HL-60 (cell line): ENCODE results near the gene ABCC2.
"Not testable (repeated sequence)": the region's sequence is repeated elsewhere in the genome, so short reads cannot be mapped to it uniquely, and the experiment has no call there.

Source experiments
- POLR2AphosphoS5 ChIP-seq: IDR thresholded peaks from 2 replicates; pipeline ENCODE4 v1.6.1; 2012; ENCODE audit warnings: low read depth
- TF ChIP-seq, protein P1 (sequence below): IDR thresholded peaks from 2 replicates; pipeline ENCODE4 v1.6.1; 2012; ENCODE audit warnings: low read depth; ENCODE audit not compliant: insufficient replicate concordance
- TF ChIP-seq, protein P2 (sequence below): IDR thresholded peaks from one replicate; pipeline ENCODE4 v1.5.1; 2011; ENCODE audit warnings: low read length, control low read depth, inconsistent platforms; ENCODE audit not compliant: insufficient read depth

DNA sequence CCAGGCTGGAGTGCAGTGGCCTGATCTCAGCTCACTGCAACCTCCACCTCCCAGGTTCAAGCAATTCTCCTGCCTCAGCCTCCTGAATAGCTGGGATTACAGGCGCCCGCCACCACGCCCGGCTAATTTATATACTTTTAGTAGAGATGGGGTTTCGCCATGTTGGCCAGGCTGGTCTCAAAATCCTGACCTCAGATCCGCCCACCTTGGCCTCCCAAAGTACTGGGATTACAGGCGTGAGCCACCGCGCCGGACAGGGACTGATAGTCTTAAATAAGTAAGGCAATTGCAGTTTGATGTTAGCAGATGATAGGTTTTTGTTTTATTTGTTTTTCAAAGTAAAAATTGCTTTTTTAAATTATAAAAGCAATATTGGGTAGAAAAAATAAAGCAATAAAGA is 48.3 kb upstream of the ABCC2 start:
- TF ChIP-seq, protein P1, sequence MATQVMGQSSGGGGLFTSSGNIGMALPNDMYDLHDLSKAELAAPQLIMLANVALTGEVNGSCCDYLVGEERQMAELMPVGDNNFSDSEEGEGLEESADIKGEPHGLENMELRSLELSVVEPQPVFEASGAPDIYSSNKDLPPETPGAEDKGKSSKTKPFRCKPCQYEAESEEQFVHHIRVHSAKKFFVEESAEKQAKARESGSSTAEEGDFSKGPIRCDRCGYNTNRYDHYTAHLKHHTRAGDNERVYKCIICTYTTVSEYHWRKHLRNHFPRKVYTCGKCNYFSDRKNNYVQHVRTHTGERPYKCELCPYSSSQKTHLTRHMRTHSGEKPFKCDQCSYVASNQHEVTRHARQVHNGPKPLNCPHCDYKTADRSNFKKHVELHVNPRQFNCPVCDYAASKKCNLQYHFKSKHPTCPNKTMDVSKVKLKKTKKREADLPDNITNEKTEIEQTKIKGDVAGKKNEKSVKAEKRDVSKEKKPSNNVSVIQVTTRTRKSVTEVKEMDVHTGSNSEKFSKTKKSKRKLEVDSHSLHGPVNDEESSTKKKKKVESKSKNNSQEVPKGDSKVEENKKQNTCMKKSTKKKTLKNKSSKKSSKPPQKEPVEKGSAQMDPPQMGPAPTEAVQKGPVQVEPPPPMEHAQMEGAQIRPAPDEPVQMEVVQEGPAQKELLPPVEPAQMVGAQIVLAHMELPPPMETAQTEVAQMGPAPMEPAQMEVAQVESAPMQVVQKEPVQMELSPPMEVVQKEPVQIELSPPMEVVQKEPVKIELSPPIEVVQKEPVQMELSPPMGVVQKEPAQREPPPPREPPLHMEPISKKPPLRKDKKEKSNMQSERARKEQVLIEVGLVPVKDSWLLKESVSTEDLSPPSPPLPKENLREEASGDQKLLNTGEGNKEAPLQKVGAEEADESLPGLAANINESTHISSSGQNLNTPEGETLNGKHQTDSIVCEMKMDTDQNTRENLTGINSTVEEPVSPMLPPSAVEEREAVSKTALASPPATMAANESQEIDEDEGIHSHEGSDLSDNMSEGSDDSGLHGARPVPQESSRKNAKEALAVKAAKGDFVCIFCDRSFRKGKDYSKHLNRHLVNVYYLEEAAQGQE = not testable (repeated sequence)
- not testable (repeated sequence) for TF ChIP-seq POLR2AphosphoS5
- TF ChIP-seq, protein P2, sequence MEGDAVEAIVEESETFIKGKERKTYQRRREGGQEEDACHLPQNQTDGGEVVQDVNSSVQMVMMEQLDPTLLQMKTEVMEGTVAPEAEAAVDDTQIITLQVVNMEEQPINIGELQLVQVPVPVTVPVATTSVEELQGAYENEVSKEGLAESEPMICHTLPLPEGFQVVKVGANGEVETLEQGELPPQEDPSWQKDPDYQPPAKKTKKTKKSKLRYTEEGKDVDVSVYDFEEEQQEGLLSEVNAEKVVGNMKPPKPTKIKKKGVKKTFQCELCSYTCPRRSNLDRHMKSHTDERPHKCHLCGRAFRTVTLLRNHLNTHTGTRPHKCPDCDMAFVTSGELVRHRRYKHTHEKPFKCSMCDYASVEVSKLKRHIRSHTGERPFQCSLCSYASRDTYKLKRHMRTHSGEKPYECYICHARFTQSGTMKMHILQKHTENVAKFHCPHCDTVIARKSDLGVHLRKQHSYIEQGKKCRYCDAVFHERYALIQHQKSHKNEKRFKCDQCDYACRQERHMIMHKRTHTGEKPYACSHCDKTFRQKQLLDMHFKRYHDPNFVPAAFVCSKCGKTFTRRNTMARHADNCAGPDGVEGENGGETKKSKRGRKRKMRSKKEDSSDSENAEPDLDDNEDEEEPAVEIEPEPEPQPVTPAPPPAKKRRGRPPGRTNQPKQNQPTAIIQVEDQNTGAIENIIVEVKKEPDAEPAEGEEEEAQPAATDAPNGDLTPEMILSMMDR = not testable (repeated sequence)
